Natural killer cell treated with Interleukin-12 subunit alpha and Interleukin-12 subunit beta and Interleukin-15 and Interleukin-18, amount 100 ng/mL, for 72 hours (primary cell): ENCODE data around the gene RTP2. TPM values are rescaled to one million over a fixed set of nuclear protein-coding genes. Genes with fewer than 3 reads are reported as not detected.

ENCODE experiments used
- ATAC-seq, 2 donors: fragments of 150-1000 bp; cut with Tn5 transposase in 1 of 2; sonication (Bioruptor Pico), chemical (Tn5 transposase) in 1 of 2; 2 replicates each; pipeline ENCODE4 v1.10.0; 2021
- DNase-seq: peaks from one replicate; pipeline ENCODE4 v3.0.0; 2022; ENCODE audit warnings: low spot score
- H3K27ac Mint-ChIP-seq, 2 donors: 1 replicate in 1 of 2; 2 replicates in 1 of 2; pipeline ENCODE4 v1.8.0; 2022; ENCODE audit warnings: mixed read lengths in 2 of 2, mild to moderate bottlenecking in 1 of 2, moderate library complexity in 1 of 2
- H3K27me3 Mint-ChIP-seq, 2 donors: 1 replicate in 1 of 2; 2 replicates in 1 of 2; pipeline ENCODE4 v1.8.0; 2022; ENCODE audit warnings: mixed read lengths in 2 of 2
- H3K36me3 Mint-ChIP-seq: one replicate; pipeline ENCODE4 v1.8.0; 2022; ENCODE audit warnings: mixed read lengths
- H3K4me1 Mint-ChIP-seq, 2 donors: 1 replicate in 1 of 2; 2 replicates in 1 of 2; pipeline ENCODE4 v1.8.0; 2022; ENCODE audit warnings: low read depth in 2 of 2, mixed read lengths in 2 of 2, mild to moderate bottlenecking in 1 of 2
- H3K4me3 Mint-ChIP-seq: one replicate; pipeline ENCODE4 v1.8.0; 2022; ENCODE audit warnings: mixed read lengths
- H3K9me3 Mint-ChIP-seq: 2 replicates; pipeline ENCODE4 v1.8.0; 2022; ENCODE audit warnings: mixed read lengths
- total RNA-seq, 2 donors: library from RNA; stranded (reverse); gene quantifications; one replicate each; pipeline ENCODE4 v1.2.3, GENCODE V29; 2022

Gene RTP2
- total RNA-seq, 2 donors from 2014 or later: not detected

DNA sequence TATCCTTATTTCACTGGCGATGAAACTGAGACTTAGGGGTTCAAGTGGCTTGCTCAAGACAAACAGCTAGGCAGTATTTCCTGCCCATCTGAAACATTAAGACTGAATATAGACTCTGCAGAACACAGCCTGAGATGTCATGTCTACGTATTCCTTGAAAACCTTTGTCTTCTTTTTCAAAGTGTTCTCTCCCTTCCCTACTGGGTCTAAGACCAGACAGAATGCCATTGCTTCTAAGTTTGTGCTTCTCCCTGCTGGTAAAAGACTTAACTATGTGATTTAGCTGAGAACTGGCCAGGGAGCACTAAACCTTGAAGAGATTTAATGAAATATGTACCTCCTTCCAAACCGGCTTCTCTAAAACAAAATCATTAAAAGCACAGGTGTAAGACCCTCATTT lies 33.0 kb upstream of the RTP2 start:
- H3K27ac Mint-ChIP-seq: peak overlapping the region; percentile 99 to 100
- H3K36me3 Mint-ChIP-seq: peaks cover 22% of the 10 kb centered on the region
- peaks cover 37 to 55% of the 10 kb centered on the region in 2 donors for H3K4me1 Mint-ChIP-seq

DNA sequence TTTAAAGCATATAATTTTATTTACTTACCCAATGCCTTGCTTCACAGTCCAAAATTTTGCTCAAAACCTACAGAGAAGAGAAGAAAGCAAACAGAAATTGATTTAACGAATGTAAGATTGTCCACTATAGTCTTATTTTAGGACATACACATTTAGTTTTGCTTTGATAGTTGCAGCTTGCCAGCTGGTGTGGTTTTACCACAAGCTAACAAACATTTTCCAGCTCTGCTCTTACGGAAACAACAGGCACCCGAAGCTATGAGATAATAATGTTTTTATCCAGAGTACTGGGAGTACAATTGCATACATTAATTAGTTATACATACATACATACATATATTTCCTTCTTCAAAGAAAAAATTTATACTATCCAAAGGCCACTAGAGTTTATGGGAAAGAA lies 32.5 kb upstream of the RTP2 start:
- Mint-ChIP-seq H3K4me1 (peaks cover 35 to 55% of the 10 kb centered on the region in 2 donors), H3K36me3 (peaks cover 26% of the 10 kb centered on the region), H3K27ac (peak overlapping the region in 1 of 2 donors; percentile 100), H3K27me3 (no peaks in the 10 kb centered on the region), H3K4me3 (peak overlapping the region; percentile 18), H3K9me3 (no peaks in the 10 kb centered on the region)
- ATAC-seq: no peak
- DNase-seq: no peak

More for the DNA sequence above, 33.0 kb upstream of the RTP2 start:
- H3K4me3 Mint-ChIP-seq: peak overlapping the region; percentile 99
- ATAC-seq (no peak), DNase-seq (no peak)
- no peaks in the 10 kb centered on the region for H3K9me3 Mint-ChIP-seq
- no peaks in the 10 kb centered on the region for H3K27me3 Mint-ChIP-seq

- no peak overlapping the region for H3K4me3 Mint-ChIP-seq
- H3K27me3 Mint-ChIP-seq: no peaks in the 10 kb centered on the region
- no peak overlapping the region for H3K27ac Mint-ChIP-seq
- peaks cover 21 to 43% of the 10 kb centered on the region in 2 donors for H3K4me1 Mint-ChIP-seq
- H3K36me3 Mint-ChIP-seq: peaks cover 33% of the 10 kb centered on the region
- no peaks in the 10 kb centered on the region for H3K9me3 Mint-ChIP-seq
- ATAC-seq (no peak), DNase-seq (no peak)
Measured at GRCh38 chr3:187733371-187733770, 31.0 kb upstream of the RTP2 start.

DNA sequence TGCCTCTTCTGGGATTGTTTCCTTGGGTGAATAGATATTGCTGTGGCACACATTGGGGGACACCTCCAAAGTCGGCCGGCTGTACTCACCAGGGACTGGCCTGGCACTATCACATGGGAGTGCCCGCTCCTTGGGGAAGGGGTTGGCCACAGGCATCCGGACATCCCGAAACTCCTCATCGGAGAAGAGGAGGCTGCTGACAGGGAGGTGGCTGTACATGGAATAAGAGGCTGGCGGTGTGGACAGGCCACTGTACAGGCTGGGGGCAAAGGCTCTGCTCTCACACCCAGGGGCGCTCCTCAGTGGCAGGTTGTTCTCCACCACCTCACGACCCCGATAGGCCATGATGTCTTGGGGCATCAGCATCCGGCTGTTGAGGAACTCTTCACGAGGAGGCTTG lies 27.2 kb upstream of the RTP2 start:
- Mint-ChIP-seq H3K36me3 (peaks cover 28% of the 10 kb centered on the region), H3K9me3 (no peaks in the 10 kb centered on the region), H3K27ac (no peak overlapping the region), H3K27me3 (no peaks in the 10 kb centered on the region), H3K4me1 (peaks cover 0 to 25% of the 10 kb centered on the region in 2 donors), H3K4me3 (no peak overlapping the region)
- ATAC-seq: no peak
- no peak for DNase-seq

- Mint-ChIP-seq H3K9me3 (no peaks in the 10 kb centered on the region), H3K27me3 (no peaks in the 10 kb centered on the region), H3K4me1 (peaks cover 0 to 20% of the 10 kb centered on the region in 2 donors), H3K36me3 (peaks cover 28% of the 10 kb centered on the region), H3K4me3 (no peak overlapping the region), H3K27ac (no peak overlapping the region)
- ATAC-seq: no peak
- no peak for DNase-seq
Measured at GRCh38 chr3:187728940-187729583, 26.7 kb upstream of the RTP2 start.

DNA sequence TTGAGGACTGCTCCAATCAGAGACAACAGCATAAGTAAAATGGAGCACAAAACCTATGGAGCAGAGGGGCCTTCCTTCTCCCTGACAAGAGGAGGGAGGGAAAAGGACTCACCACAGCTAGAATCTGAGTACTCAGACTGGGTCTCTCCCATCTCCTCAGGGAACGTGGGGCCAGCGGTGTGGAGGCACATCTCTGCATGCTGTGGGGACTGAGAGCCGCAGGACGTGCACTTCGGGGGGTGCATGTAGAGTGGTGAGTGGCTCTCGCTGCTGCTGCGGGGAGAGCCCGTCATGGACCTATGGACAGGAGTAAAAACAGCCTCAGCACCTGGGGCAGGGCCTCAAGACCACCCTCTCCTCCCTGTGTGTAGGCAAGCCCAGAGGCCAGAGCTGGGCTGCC lies 25.9 kb upstream of the RTP2 start:
- no peaks in the 10 kb centered on the region for H3K9me3 Mint-ChIP-seq
- H3K27ac Mint-ChIP-seq: no peak overlapping the region
- DNase-seq (no peak), ATAC-seq (no peak)
- no peaks in the 10 kb centered on the region for H3K27me3 Mint-ChIP-seq
- H3K4me3 Mint-ChIP-seq: no peak overlapping the region
- peaks cover 25% of the 10 kb centered on the region for H3K36me3 Mint-ChIP-seq
- H3K4me1 Mint-ChIP-seq: peaks cover 0 to 18% of the 10 kb centered on the region in 2 donors

- no peak for DNase-seq
- H3K4me3 Mint-ChIP-seq: no peak overlapping the region
- H3K27me3 Mint-ChIP-seq: no peaks in the 10 kb centered on the region
- no peak for ATAC-seq
- H3K4me1 Mint-ChIP-seq: peaks cover 0 to 10% of the 10 kb centered on the region in 2 donors
- H3K27ac Mint-ChIP-seq: no peak overlapping the region
- H3K36me3 Mint-ChIP-seq: peaks cover 34% of the 10 kb centered on the region
- H3K9me3 Mint-ChIP-seq: no peaks in the 10 kb centered on the region
Measured at GRCh38 chr3:187726564-187726963, 24.2 kb upstream of the RTP2 start.

DNA sequence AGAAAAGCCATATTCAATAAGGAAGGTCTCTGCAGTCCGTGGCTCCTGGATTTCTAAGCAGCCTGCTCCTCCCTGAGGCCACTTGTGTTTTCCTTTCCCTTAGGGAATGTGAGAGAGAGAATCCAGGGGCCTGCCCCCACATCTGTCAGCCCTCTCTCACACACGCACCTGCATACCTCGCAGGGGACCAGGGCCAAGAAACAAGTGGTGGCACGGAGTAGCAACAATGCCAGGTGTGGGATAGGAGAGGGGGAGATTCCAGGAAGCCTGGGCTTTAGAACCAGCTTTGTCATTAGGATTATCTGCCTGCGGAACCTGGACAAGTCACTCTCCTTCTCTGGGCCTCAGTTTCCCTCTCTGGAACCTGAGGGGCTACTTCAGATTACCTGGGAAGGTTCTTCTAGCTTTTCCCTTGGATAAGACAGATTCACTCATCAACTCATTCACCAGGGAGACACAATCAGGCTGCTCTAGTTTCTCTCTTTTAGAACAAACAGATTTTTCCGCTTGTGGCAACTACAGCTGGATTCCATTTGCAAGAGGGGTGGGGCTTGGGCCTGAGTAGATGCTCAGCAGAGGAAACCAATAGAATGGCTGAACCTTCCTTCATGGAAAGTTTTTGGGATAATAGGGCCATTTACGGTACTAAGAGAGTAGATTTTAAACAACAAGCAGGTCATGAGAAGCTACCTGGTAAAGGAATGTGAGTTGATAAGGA lies 23.5 kb upstream of the RTP2 start:
- H3K36me3 Mint-ChIP-seq: peaks cover 32% of the 10 kb centered on the region
- no peaks in the 10 kb centered on the region for H3K27me3 Mint-ChIP-seq
- no peaks in the 10 kb centered on the region for H3K9me3 Mint-ChIP-seq
- ATAC-seq (no peak), DNase-seq (no peak)
- H3K4me3 Mint-ChIP-seq: no peak overlapping the region
- H3K4me1 Mint-ChIP-seq: peaks cover 0 to 9% of the 10 kb centered on the region in 2 donors
- no peak overlapping the region for H3K27ac Mint-ChIP-seq

DNA sequence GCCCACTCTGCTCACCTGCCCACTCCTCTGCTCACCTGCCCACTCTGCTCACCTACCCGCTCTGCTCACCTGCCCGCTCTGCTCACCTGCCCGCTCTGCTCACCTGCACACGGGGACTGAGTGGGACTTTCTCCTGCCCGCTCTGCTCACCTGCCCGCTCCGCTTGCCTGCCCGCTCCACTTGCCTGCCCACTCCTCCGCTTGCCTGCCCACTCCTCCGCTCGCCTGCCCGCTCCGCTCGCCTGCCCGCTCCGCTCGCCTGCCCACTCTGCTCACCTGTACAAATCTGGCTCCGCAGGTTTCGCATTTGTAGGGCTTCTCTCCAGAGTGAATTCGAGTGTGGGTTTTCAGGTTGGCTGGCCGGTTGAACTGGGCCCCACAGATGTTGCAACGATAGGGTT lies 22.9 kb upstream of the RTP2 start:
- no peak overlapping the region for H3K27ac Mint-ChIP-seq

GRCh38 chr3:187722206-187722612 lies 19.9 kb upstream of the RTP2 start:
- Mint-ChIP-seq H3K9me3 (no peaks in the 10 kb centered on the region), H3K4me1 (peaks cover 0 to 15% of the 10 kb centered on the region in 2 donors), H3K27me3 (no peaks in the 10 kb centered on the region), H3K27ac (no peak overlapping the region), H3K36me3 (peaks cover 20% of the 10 kb centered on the region), H3K4me3 (no peak overlapping the region)
- no peak for ATAC-seq
- no peak for DNase-seq

More for the DNA sequence above, 22.9 kb upstream of the RTP2 start:
- no peak for ATAC-seq
- no peak for DNase-seq
- Mint-ChIP-seq H3K36me3 (peaks cover 29% of the 10 kb centered on the region), H3K4me1 (peaks cover 0 to 8% of the 10 kb centered on the region in 2 donors), H3K9me3 (no peaks in the 10 kb centered on the region), H3K27me3 (no peaks in the 10 kb centered on the region), H3K4me3 (no peak overlapping the region)

GRCh38 chr3:187721055-187721454 lies 18.7 kb upstream of the RTP2 start:
- H3K36me3 Mint-ChIP-seq: peaks cover 17% of the 10 kb centered on the region
- H3K9me3 Mint-ChIP-seq: no peaks in the 10 kb centered on the region
- no peak for ATAC-seq
- no peak overlapping the region for H3K27ac Mint-ChIP-seq
- DNase-seq: no peak
- H3K4me1 Mint-ChIP-seq: peaks cover 0 to 9% of the 10 kb centered on the region in 2 donors
- no peaks in the 10 kb centered on the region for H3K27me3 Mint-ChIP-seq
- H3K4me3 Mint-ChIP-seq: no peak overlapping the region

- Mint-ChIP-seq H3K27ac (peak overlapping the region in 1 of 2 donors; percentile 27), H3K9me3 (no peaks in the 10 kb centered on the region), H3K27me3 (no peaks in the 10 kb centered on the region), H3K4me1 (peaks cover 0 to 9% of the 10 kb centered on the region in 2 donors), H3K4me3 (no peak overlapping the region), H3K36me3 (peaks cover 15% of the 10 kb centered on the region)
- ATAC-seq (no peak), DNase-seq (no peak)
Measured at GRCh38 chr3:187720337-187720670, 17.9 kb upstream of the RTP2 start.

- Mint-ChIP-seq H3K27ac (no peak overlapping the region), H3K27me3 (peaks cover 0 to 2% of the 10 kb centered on the region in 2 donors), H3K36me3 (peaks cover 15% of the 10 kb centered on the region), H3K4me1 (peaks cover 0 to 9% of the 10 kb centered on the region in 2 donors), H3K4me3 (no peak overlapping the region), H3K9me3 (no peaks in the 10 kb centered on the region)
- DNase-seq: no peak
- ATAC-seq: no peak
Measured at GRCh38 chr3:187719628-187720336, 17.4 kb upstream of the RTP2 start.

- H3K27ac Mint-ChIP-seq: no peak overlapping the region
- peaks cover 0 to 2% of the 10 kb centered on the region in 2 donors for H3K27me3 Mint-ChIP-seq
- DNase-seq (no peak), ATAC-seq (no peak)
- H3K4me1 Mint-ChIP-seq: peaks cover 8 to 18% of the 10 kb centered on the region in 2 donors
- no peak overlapping the region for H3K4me3 Mint-ChIP-seq
- H3K9me3 Mint-ChIP-seq: no peaks in the 10 kb centered on the region
- peaks cover 15% of the 10 kb centered on the region for H3K36me3 Mint-ChIP-seq
Measured at GRCh38 chr3:187718802-187719201, 16.4 kb upstream of the RTP2 start.
